ENCODE measurements around the gene CLCN7. TPM values are rescaled to one million over a fixed set of nuclear protein-coding genes. Genes with fewer than 3 reads are reported as not detected.

CLCN7 gene
- total and polyA plus RNA-seq, 8 donors, result 8.7 to 489 (median 55.1) TPM

DNA sequence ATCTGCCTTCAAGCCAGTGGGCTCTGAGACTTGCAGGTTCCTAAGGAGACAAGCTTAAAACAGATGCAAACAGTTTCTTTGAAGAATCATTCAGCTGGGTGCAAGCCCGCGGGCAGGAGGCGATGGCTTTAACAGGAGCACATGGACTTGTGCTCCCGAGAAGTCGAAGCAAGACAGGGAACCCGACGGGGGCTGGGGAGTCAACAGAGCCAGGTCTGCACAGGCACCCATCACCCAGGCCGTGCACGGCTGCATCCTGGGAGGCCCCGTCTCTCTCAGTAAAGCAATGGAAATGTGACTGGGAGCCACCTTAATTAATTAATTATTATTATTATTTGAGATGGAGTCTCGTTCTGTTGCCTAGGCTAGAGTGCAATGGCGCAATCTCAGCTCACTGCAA, 14.2 kb upstream of the CLCN7 start:
- WGBS, 5 donors, result 90 to 94% (median 94%) methylated on average over 12 of the region's 12 CpGs
- no peaks in the 10 kb centered on the region for H3K36me3 ChIP-seq
- H3K4me1 ChIP-seq, result peaks cover 10 to 15% (median 14%) of the 10 kb centered on the region in 4 donors
- H3K27ac ChIP-seq, result no peak overlapping the region
- H3K9me3 ChIP-seq, result no peaks in the 10 kb centered on the region
- no peak for DNase-seq
- H3K4me3 ChIP-seq, result no peak overlapping the region
- intact Hi-C loops (cut with DNase I; ENCODE audit: low total_unique reads), result no loop called here
- TF ChIP-seq POLR2A (IDR thresholded peaks at IDR 0.05), result no peak
- no peak for TF ChIP-seq EP300 (IDR thresholded peaks at IDR 0.05)
- TF ChIP-seq POLR2AphosphoS5 (IDR thresholded peaks at IDR 0.05), result no peak
- no peak for TF ChIP-seq CTCF (IDR thresholded peaks at IDR 0.05)
- H3K27me3 ChIP-seq, result no peaks in the 10 kb centered on the region

DNA sequence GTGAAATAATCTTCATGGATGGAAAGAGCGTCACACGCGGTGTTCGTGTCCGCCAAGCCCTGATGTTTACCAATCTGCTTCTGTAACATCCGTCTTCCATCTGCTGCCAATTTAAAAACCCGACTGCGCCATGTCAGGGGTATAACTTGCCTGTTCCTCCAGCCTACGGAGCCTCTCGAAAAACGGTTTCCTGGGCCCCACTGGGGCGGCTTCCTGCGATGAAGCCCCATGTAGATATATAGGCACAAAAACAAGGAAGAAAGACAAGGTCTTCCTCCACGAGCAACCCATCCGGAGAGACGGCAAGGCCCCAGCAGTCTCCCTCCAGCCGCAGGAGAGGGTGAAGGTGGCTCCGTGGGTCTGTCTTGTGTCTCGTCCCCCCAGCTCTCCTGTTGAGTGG, 13.8 kb upstream of the CLCN7 start, which contains the start of gene PTX4:
Gene PTX4, minus strand, starts transcription at position 326 of the 400 bp plus-strand sequence. Its CDS starts 35 bp downstream, at position 291.
- intact Hi-C loops (cut with DNase I; ENCODE audit: low total_unique reads), result no loop called here

GRCh38 chr16:1488054-1488601, 13.3 kb upstream of the CLCN7 start:
- Histone ChIP-seq H3K36me3 (no peaks in the 10 kb centered on the region), H3K27me3 (no peaks in the 10 kb centered on the region), H3K27ac (no peak overlapping the region), H3K4me3 (no peak overlapping the region), H3K9me3 (no peaks in the 10 kb centered on the region), H3K4me1 (peaks cover 6 to 9% (median 9%) of the 10 kb centered on the region in 4 donors)
- TF ChIP-seq POLR2A (IDR thresholded peaks at IDR 0.05) (no peak), POLR2AphosphoS5 (IDR thresholded peaks at IDR 0.05) (no peak), EP300 (IDR thresholded peaks at IDR 0.05) (no peak), CTCF (IDR thresholded peaks at IDR 0.05) (no peak)
- DNase-seq, result no peak
- intact Hi-C loops (cut with DNase I; ENCODE audit: low total_unique reads), result no loop called here
- 80 to 91% (median 89%) methylated on average over 21 to 24 of the region's 24 CpGs for WGBS, 5 donors

More for the DNA sequence above, 13.8 kb upstream of the CLCN7 start, which contains the start of gene PTX4:
- H3K4me3 ChIP-seq, result no peak within 1 kb of the TSS
- H3K27ac ChIP-seq, result no peak within 1 kb of the TSS
- no peaks in the 10 kb centered on the region for H3K27me3 ChIP-seq
- 79 to 89% (median 85%) methylated on average over 19 of the region's 19 CpGs for WGBS, 5 donors
- no peaks in the 10 kb centered on the region for H3K9me3 ChIP-seq
- H3K36me3 ChIP-seq, result no peaks in the 10 kb centered on the region
- DNase-seq, result no peak
- peaks cover 6 to 10% (median 9%) of the 10 kb centered on the region in 4 donors for H3K4me1 ChIP-seq
- no peak for TF ChIP-seq CTCF (IDR thresholded peaks at IDR 0.05)
- no peak for TF ChIP-seq POLR2A (IDR thresholded peaks at IDR 0.05)
- TF ChIP-seq EP300 (IDR thresholded peaks at IDR 0.05), result no peak
- no peak for TF ChIP-seq POLR2AphosphoS5 (IDR thresholded peaks at IDR 0.05)

DNA sequence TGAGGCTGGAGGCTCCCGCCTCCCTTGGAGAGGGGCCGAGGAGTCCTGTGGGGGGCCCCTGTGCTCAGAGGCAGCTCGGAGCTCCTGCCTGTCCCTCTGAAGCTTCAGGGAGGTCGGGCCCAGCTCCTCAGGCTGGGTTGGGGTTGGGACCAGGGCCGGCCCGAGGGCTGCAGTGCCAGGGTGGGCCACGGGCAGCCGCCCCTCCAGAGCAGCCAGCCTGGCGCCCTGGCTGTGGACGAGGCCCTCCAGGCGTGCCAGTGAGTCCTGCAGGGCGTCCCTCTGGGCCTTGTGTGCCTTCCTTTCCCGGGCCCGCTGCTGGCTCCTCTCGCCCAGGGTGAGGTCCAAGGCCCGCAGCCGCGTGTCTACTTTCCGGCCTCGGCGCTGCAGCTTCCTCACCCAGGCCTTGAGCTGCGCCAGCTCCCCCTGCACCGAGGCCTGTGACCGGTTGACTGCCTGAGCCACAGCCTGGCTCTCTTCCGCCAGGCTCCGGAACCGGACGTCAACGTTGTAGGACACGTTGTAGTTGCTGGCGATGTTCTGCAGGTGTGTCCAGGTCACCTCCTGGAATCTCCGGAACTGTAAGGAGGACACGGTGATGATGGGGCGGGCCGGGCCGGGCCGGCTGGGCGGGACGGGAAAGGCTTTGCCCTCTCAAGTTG, 12.7 kb upstream of the CLCN7 start:
- Histone ChIP-seq H3K27me3 (no peaks in the 10 kb centered on the region), H3K4me1 (peaks cover 1 to 4% (median 4%) of the 10 kb centered on the region in 4 donors), H3K27ac (no peak overlapping the region), H3K4me3 (no peak overlapping the region), H3K9me3 (no peaks in the 10 kb centered on the region), H3K36me3 (no peaks in the 10 kb centered on the region)
- no peak for DNase-seq
- intact Hi-C loops (cut with DNase I; ENCODE audit: low total_unique reads), result no loop called here
- TF ChIP-seq CTCF (IDR thresholded peaks at IDR 0.05) (no peak), EP300 (IDR thresholded peaks at IDR 0.05) (no peak), POLR2AphosphoS5 (IDR thresholded peaks at IDR 0.05) (no peak), POLR2A (IDR thresholded peaks at IDR 0.05) (no peak)
- WGBS, 5 donors, result 80 to 93% (median 89%) methylated on average over 34 to 39 of the region's 39 CpGs

All from stomach (tissue), 9 donors.